PC-3 (cell line): Measurements from ENCODE around the gene DOLK.

Experiments used
- CTCF ChIP-seq: fragments of 300-600 bp; sonication (generic); conservative IDR thresholded peaks from 2 replicates; pipeline ENCODE4 v1.5.1; 2017; ENCODE audit warnings: antibody characterized with exemption, low read depth, mild to moderate bottlenecking, low read length
- EZH2 ChIP-seq: fragments of 300-600 bp; sonication (generic); IDR thresholded peaks from one replicate; pipeline ENCODE4 v1.6.1; 2017; ENCODE audit warnings: antibody characterized with exemption, mild to moderate bottlenecking, low read length; ENCODE audit not compliant: unreplicated experiment
- EZH2phosphoT487 ChIP-seq: fragments of 300-600 bp; sonication (generic); IDR thresholded peaks from 2 replicates; pipeline ENCODE4 v1.6.1; 2018; ENCODE audit warnings: mild to moderate bottlenecking, antibody characterized with exemption, low read length, borderline replicate concordance

- no peak for TF ChIP-seq CTCF
- no peak for TF ChIP-seq EZH2phosphoT487
- TF ChIP-seq EZH2, result no peak
Observed at GRCh38 chr9:128898382-128898781, 49.0 kb downstream of the DOLK start.
